SK-N-SH treated with all-trans-retinoic acid at 6 μM for 48 hours (cell line): Measurements from ENCODE around the gene AGPAT3.

ENCODE experiments used
- ATAC-seq: fragments of 200-7000 bp; cut with Tn5 transposase; 3 replicates; pipeline ENCODE4 v1.9.1; 2020; ENCODE audit warnings: mild to moderate bottlenecking, moderate library complexity
- BACH2 ChIP-seq: fragments of 250-450 bp; sonication (Bioruptor Pico); IDR thresholded peaks from 2 replicates; pipeline ENCODE4 v1.9.0; 2021; ENCODE audit warnings: mild to moderate bottlenecking, borderline replicate concordance
- CREB5 ChIP-seq: fragments of 250-450 bp; sonication (Bioruptor Pico); IDR thresholded peaks from 2 replicates; pipeline ENCODE4 v1.5.1; 2020; ENCODE audit warnings: low read depth, mild to moderate bottlenecking, moderate library complexity
- CSDC2 ChIP-seq: fragments of 250-450 bp; sonication (Bioruptor Pico); IDR thresholded peaks from 2 replicates; pipeline ENCODE4 v1.5.0; 2020; ENCODE audit warnings: mild to moderate bottlenecking, moderate library complexity
- ESRRG ChIP-seq: fragments of 250-450 bp; sonication (Bioruptor Pico); IDR thresholded peaks from 2 replicates; pipeline ENCODE4 v1.6.1; 2021; ENCODE audit warnings: mild to moderate bottlenecking
- GLIS3 ChIP-seq: fragments of 250-450 bp; sonication (Bioruptor Pico); IDR thresholded peaks from 2 replicates; pipeline ENCODE4 v1.5.0; 2020; ENCODE audit warnings: mild to moderate bottlenecking, moderate library complexity
- ISL1 ChIP-seq: fragments of 250-450 bp; sonication (Bioruptor Pico); IDR thresholded peaks from 2 replicates; pipeline ENCODE4 v2.1.2; 2022; ENCODE audit warnings: mild to moderate bottlenecking, moderate library complexity
- OSR1 ChIP-seq: fragments of 250-450 bp; sonication (Bioruptor Pico); IDR thresholded peaks from 2 replicates; pipeline ENCODE4 v1.8.0; 2022; ENCODE audit warnings: moderate library complexity, mild to moderate bottlenecking, inconsistent platforms
- PATZ1 ChIP-seq: fragments of 250-450 bp; sonication (Bioruptor Pico); IDR thresholded peaks from 2 replicates; pipeline ENCODE4 v1.8.0; 2020; ENCODE audit warnings: mild to moderate bottlenecking, moderate library complexity, borderline replicate concordance
- POU6F1 ChIP-seq: fragments of 250-450 bp; sonication (Bioruptor Pico); IDR thresholded peaks from 2 replicates; pipeline ENCODE4 v1.8.0; 2021; ENCODE audit warnings: low read depth, mild to moderate bottlenecking, moderate library complexity, borderline replicate concordance
- PPARA ChIP-seq: fragments of 250-450 bp; sonication (Bioruptor Pico); IDR thresholded peaks from 2 replicates; pipeline ENCODE4 v1.5.0; 2020; ENCODE audit warnings: mild to moderate bottlenecking, borderline replicate concordance
- SNAI2 ChIP-seq: fragments of 250-450 bp; sonication (Bioruptor Pico); IDR thresholded peaks from 2 replicates; pipeline ENCODE4 v1.5.0; 2020; ENCODE audit warnings: mild to moderate bottlenecking, moderate library complexity
- TCF4 ChIP-seq: fragments of 250-450 bp; sonication (Bioruptor Pico); IDR thresholded peaks from 2 replicates; pipeline ENCODE4 v1.8.0; 2021; ENCODE audit warnings: mild to moderate bottlenecking, moderate library complexity, borderline replicate concordance
- TSHZ2 ChIP-seq: fragments of 250-450 bp; sonication (Bioruptor Pico); IDR thresholded peaks from 2 replicates; pipeline ENCODE4 v1.5.0; 2020; ENCODE audit warnings: mild to moderate bottlenecking, moderate library complexity
- ZC3H10 ChIP-seq: fragments of 250-450 bp; sonication (Bioruptor Pico); IDR thresholded peaks from 2 replicates; pipeline ENCODE4 v1.5.1; 2021; ENCODE audit warnings: mild to moderate bottlenecking, moderate library complexity
- ZFP3 ChIP-seq: fragments of 250-450 bp; sonication (Bioruptor Pico); IDR thresholded peaks from 2 replicates; pipeline ENCODE4 v1.5.0; 2020; ENCODE audit warnings: mild to moderate bottlenecking, moderate library complexity
- ZFP30 ChIP-seq: fragments of 450-650 bp; formaldehyde crosslinking; IDR thresholded peaks from 2 replicates; pipeline ENCODE4 v1.5.0; 2022; ENCODE audit warnings: mild to moderate bottlenecking, moderate library complexity
- ZNF565 ChIP-seq: fragments of 450-650 bp; formaldehyde crosslinking; conservative IDR thresholded peaks from 2 replicates; pipeline ENCODE4 v1.5.0; 2020; ENCODE audit warnings: low read depth, mild to moderate bottlenecking, moderate library complexity
- ZNF70 ChIP-seq: fragments of 450-650 bp; formaldehyde crosslinking; IDR thresholded peaks from 2 replicates; pipeline ENCODE4 v1.5.0; 2020; ENCODE audit warnings: mild to moderate bottlenecking, moderate library complexity
- ZNF8 ChIP-seq: fragments of 450-650 bp; formaldehyde crosslinking; IDR thresholded peaks from 2 replicates; pipeline ENCODE4 v1.5.0; 2020; ENCODE audit warnings: mild to moderate bottlenecking, moderate library complexity

AGPAT3 gene

GRCh38 chr21:44018127-44018526 lies 153.1 kb downstream of the AGPAT3 start (continued):
- TF ChIP-seq CREB5 = no peak
- TF ChIP-seq ZFP3 (CRISPR knock-in tag) = no peak
- TF ChIP-seq ZFP30 (CRISPR knock-in tag) = no peak
- TF ChIP-seq OSR1 (CRISPR knock-in tag) = no peak
- no peak for TF ChIP-seq CSDC2 (CRISPR knock-in tag)
- TF ChIP-seq BACH2 (CRISPR knock-in tag) = no peak
- TF ChIP-seq ESRRG (CRISPR knock-in tag) = no peak
- no peak for TF ChIP-seq PATZ1 (CRISPR knock-in tag)
- no peak for TF ChIP-seq TCF4

GRCh38 chr21:44018813-44019567 lies 154.0 kb downstream of the AGPAT3 start:
- ATAC-seq = no peak
- TF ChIP-seq PPARA (no peak), TSHZ2 (CRISPR knock-in tag) (no peak), ZNF565 (CRISPR knock-in tag) (no peak), PATZ1 (CRISPR knock-in tag) (no peak), GLIS3 (CRISPR knock-in tag) (no peak), TCF4 (no peak), POU6F1 (CRISPR knock-in tag) (no peak), CREB5 (no peak)

- TF ChIP-seq GLIS3 (CRISPR knock-in tag) = no peak
- TF ChIP-seq PATZ1 (CRISPR knock-in tag) = no peak
- TF ChIP-seq ISL1 (CRISPR knock-in tag) = no peak
- no peak for TF ChIP-seq OSR1 (CRISPR knock-in tag)
- TF ChIP-seq ZNF70 (CRISPR knock-in tag) = no peak
- no peak for TF ChIP-seq ZFP3 (CRISPR knock-in tag)
- no peak for TF ChIP-seq SNAI2 (CRISPR knock-in tag)
- TF ChIP-seq ZNF8 (CRISPR knock-in tag) = no peak
- no peak for TF ChIP-seq ZNF565 (CRISPR knock-in tag)
- no peak for TF ChIP-seq ZC3H10 (CRISPR knock-in tag)
- no peak for ATAC-seq
These were observed 154.5 kb downstream of the AGPAT3 start for GRCh38 chr21:44019568-44019958.
